Natural killer cell (primary cell): ENCODE measurements around the gene GJC1. TPM values are rescaled to one million over a fixed set of nuclear protein-coding genes. Genes with fewer than 3 reads are reported as not detected.

Experiments used
- ATAC-seq, 3 donors: fragments of 150-1000 bp in 2 of 3; fragments of 200-7000 bp in 1 of 3; cut with Tn5 transposase; 1 replicate in 1 of 3; 2 replicates in 2 of 3; pipeline ENCODE4 v1.10.0; 2021; ENCODE audit warnings: mild to moderate bottlenecking in 2 of 3, moderate library complexity in 2 of 3
- DNase-seq, 2 donors: peaks; one replicate each; pipeline versions ENCODE4 v3.0.0 to v3.0.0-alpha.2; 2013 to 2021; ENCODE audit warnings: mixed read lengths in 1 of 2
- H3K27ac ChIP-seq: one replicate; pipeline ENCODE4 v1.5.1; 2013; ENCODE audit warnings: mild to moderate bottlenecking, low read length
- H3K27me3 ChIP-seq: one replicate; pipeline ENCODE4 v1.6.1; 2013; ENCODE audit warnings: low read length; ENCODE audit not compliant: control insufficient read depth, insufficient read depth
- H3K36me3 ChIP-seq: one replicate; pipeline ENCODE4 v1.6.1; 2013; ENCODE audit warnings: low read length; ENCODE audit not compliant: control insufficient read depth, insufficient read depth
- H3K4me1 ChIP-seq: one replicate; pipeline ENCODE4 v1.6.1; 2013; ENCODE audit warnings: low read length; ENCODE audit not compliant: control insufficient read depth, insufficient read depth
- H3K4me3 ChIP-seq: one replicate; pipeline ENCODE4 v1.5.1; 2013; ENCODE audit warnings: low read length
- H3K9me3 ChIP-seq: one replicate; pipeline ENCODE4 v1.6.1; 2013; ENCODE audit warnings: low read length; ENCODE audit not compliant: control insufficient read depth, insufficient read depth
- H3K27ac Mint-ChIP-seq, 2 donors: one replicate each; pipeline ENCODE4 v1.8.0; 2022; ENCODE audit warnings: mild to moderate bottlenecking in 2 of 2, mixed read lengths in 2 of 2, moderate library complexity in 1 of 2
- H3K27me3 Mint-ChIP-seq, 2 donors: one replicate each; pipeline ENCODE4 v1.8.0; 2022; ENCODE audit warnings: low read depth in 2 of 2, mixed read lengths in 2 of 2
- H3K36me3 Mint-ChIP-seq: one replicate; pipeline ENCODE4 v1.8.0; 2022; ENCODE audit warnings: mixed read lengths
- H3K4me1 Mint-ChIP-seq, 2 donors: one replicate each; pipeline ENCODE4 v1.8.0; 2022; ENCODE audit warnings: mixed read lengths in 2 of 2
- H3K4me3 Mint-ChIP-seq: one replicate; pipeline ENCODE4 v1.8.0; 2022; ENCODE audit warnings: mild to moderate bottlenecking, moderate library complexity, mixed read lengths
- H3K9me3 Mint-ChIP-seq, 2 donors: one replicate each; pipeline ENCODE4 v1.8.0; 2022; ENCODE audit warnings: mixed read lengths in 2 of 2
- CTCF ChIP-seq: fragments of 200-600 bp; IDR thresholded peaks from one replicate; pipeline ENCODE4 v1.8.0; 2022; ENCODE audit warnings: antibody characterized with exemption
- WGBS: methylation state at CpG from one replicate; pipeline ENCODE4 v1.1.7; 2013; ENCODE audit warnings: missing lambda C conversion rate; ENCODE audit not compliant: insufficient coverage; 5-methylcytosine and 5-hydroxymethylcytosine counted together
- intact Hi-C: fragments of 100-400 bp; cut with micrococcal nuclease; formaldehyde crosslinking; loops from one replicate; pipeline ENCODE4 v1.14.2; 2022
- total RNA-seq, 4 donors: library from RNA; stranded (reverse); fragments of 120-200 nt in 1 of 4; gene quantifications; one replicate each; pipeline versions ENCODE4 v1.2.3 to v1.2.4, GENCODE V29; 2013 to 2022

GJC1 gene
- total RNA-seq, 3 donors from 2014 or later (not counting 1 experiment from before 2014, with no cell fraction given), result 0.16 TPM; not detected in 2

GRCh38 chr17:44830359-44831288 is 537 bp upstream of the GJC1 start:
- no peaks in the 10 kb centered on the region for H3K36me3 Mint-ChIP-seq
- ATAC-seq (peak in 1 of 3 donors; percentile 39), DNase-seq (peak in 1 of 2 donors; percentile 40)
- Histone ChIP-seq H3K4me1 (peaks cover 10% of the 10 kb centered on the region), H3K9me3 (no peaks in the 10 kb centered on the region), H3K27ac (no peak overlapping the region), H3K27me3 (peaks cover 41% of the 10 kb centered on the region), H3K36me3 (no peaks in the 10 kb centered on the region), H3K4me3 (no peak overlapping the region)
- no peak for TF ChIP-seq CTCF
- H3K4me1 Mint-ChIP-seq, result peaks cover 9 to 16% of the 10 kb centered on the region in 2 donors
- intact Hi-C loops, result no loop called here
- 3% methylated on average over 58 of the region's 58 CpGs for WGBS
- H3K27me3 Mint-ChIP-seq, result peaks cover 41 to 43% of the 10 kb centered on the region in 2 donors
- H3K27ac Mint-ChIP-seq, result no peak overlapping the region
- no peaks in the 10 kb centered on the region for H3K9me3 Mint-ChIP-seq
- H3K4me3 Mint-ChIP-seq, result peak overlapping the region; percentile 73

GRCh38 chr17:44828919-44829522 is 1.1 kb downstream of the GJC1 start:
- Mint-ChIP-seq H3K4me3 (peak overlapping the region; percentile 84), H3K9me3 (no peaks in the 10 kb centered on the region), H3K27ac (no peak overlapping the region), H3K4me1 (peaks cover 9 to 16% of the 10 kb centered on the region in 2 donors), H3K27me3 (peaks cover 38 to 42% of the 10 kb centered on the region in 2 donors), H3K36me3 (no peaks in the 10 kb centered on the region)
- intact Hi-C loops, result no loop called here
- DNase-seq, result peak in 1 of 2 donors; percentile 40
- Histone ChIP-seq H3K4me1 (peaks cover 10% of the 10 kb centered on the region), H3K27me3 (peaks cover 41% of the 10 kb centered on the region), H3K36me3 (no peaks in the 10 kb centered on the region), H3K27ac (no peak overlapping the region), H3K9me3 (no peaks in the 10 kb centered on the region), H3K4me3 (peak overlapping the region; percentile 10)
- peak in 1 of 3 donors; percentile 8 for ATAC-seq
- TF ChIP-seq CTCF, result no peak
- 6% methylated on average over 20 of the region's 21 CpGs for WGBS

GRCh38 chr17:44827863-44828262 is 2.2 kb downstream of the GJC1 start:
- Histone ChIP-seq H3K27ac (no peak overlapping the region), H3K36me3 (no peaks in the 10 kb centered on the region), H3K27me3 (peaks cover 39% of the 10 kb centered on the region), H3K4me1 (peaks cover 10% of the 10 kb centered on the region), H3K9me3 (no peaks in the 10 kb centered on the region), H3K4me3 (no peak overlapping the region)
- intact Hi-C loops, result no loop called here
- TF ChIP-seq CTCF, result no peak
- peaks cover 9 to 16% of the 10 kb centered on the region in 2 donors for H3K4me1 Mint-ChIP-seq
- H3K27ac Mint-ChIP-seq, result no peak overlapping the region
- no peak for ATAC-seq
- peak overlapping the region; percentile 60 for H3K4me3 Mint-ChIP-seq
- H3K9me3 Mint-ChIP-seq, result no peaks in the 10 kb centered on the region
- WGBS, result no CpG with 5 or more reads among the region's 1 CpG
- peaks cover 30 to 34% of the 10 kb centered on the region in 2 donors for H3K27me3 Mint-ChIP-seq
- no peak for DNase-seq
- no peaks in the 10 kb centered on the region for H3K36me3 Mint-ChIP-seq
